VCaP (cell line): Measurements from ENCODE around the gene MRM3.

Source experiments
- H3K27ac ChIP-seq: fragments of 450-650 bp; 2 replicates; pipeline ENCODE4 v1.5.1; 2017
- CTCF ChIP-seq: fragments of 450-650 bp; conservative IDR thresholded peaks from 2 replicates; pipeline ENCODE4 v1.5.1; 2017; ENCODE audit warnings: mild to moderate bottlenecking, moderate library complexity

The MRM3 gene

GRCh38 chr17:838486-838885, 56.3 kb downstream of the MRM3 start:
- TF ChIP-seq CTCF: no peak
- no peak overlapping the region for H3K27ac ChIP-seq

- TF ChIP-seq CTCF: no peak
These were observed 59.2 kb downstream of the MRM3 start for GRCh38 chr17:841313-841712.

More at GRCh38 chr17:841313-841712, 59.2 kb downstream of the MRM3 start:
- H3K27ac ChIP-seq: no peak overlapping the region
